OCI-LY3 (cell line): ENCODE measurements around the gene MGME1.

Source experiments
- H2AFZ ChIP-seq: fragments of 200-600, 300-600 bp; shearing (Covaris generic); 2 replicates; pipeline ENCODE4 v1.6.0; 2014; ENCODE audit warnings: antibody characterized with exemption, low read depth, low read length
- H3K27ac ChIP-seq: fragments of 200-600, 300-600 bp; sonication (generic); 2 replicates; pipeline ENCODE4 v1.5.1; 2014; ENCODE audit warnings: mild to moderate bottlenecking, low read length, moderate library complexity, mixed read lengths
- H3K27me3 ChIP-seq: fragments of 200-600, 300-600 bp; sonication (generic); 2 replicates; pipeline ENCODE4 v1.6.1; 2014; ENCODE audit warnings: low read depth, low read length, mixed read lengths
- H3K36me3 ChIP-seq: fragments of 200-600, 300-600 bp; sonication (generic); replicated peaks from 2 replicates; pipeline ENCODE3; 2014; ENCODE audit warnings: low read depth, low read length, mixed read lengths
- H3K4me1 ChIP-seq: fragments of 300-600, 200-600 bp; sonication (generic); 2 replicates; pipeline ENCODE4 v1.6.1; 2014; ENCODE audit warnings: low read length, mixed read lengths
- H3K4me2 ChIP-seq: fragments of 200-600, 300-600 bp; sonication (generic); 2 replicates; pipeline ENCODE4 v1.6.1; 2014; ENCODE audit warnings: low read length, mixed read lengths
- H3K4me3 ChIP-seq: fragments of 300-600, 200-600 bp; sonication (generic); 2 replicates; pipeline ENCODE4 v1.5.1; 2014; ENCODE audit warnings: antibody characterized with exemption, mild to moderate bottlenecking, low read length, moderate library complexity
- H3K79me2 ChIP-seq: fragments of 300-600, 200-600 bp; shearing (Covaris generic); 2 replicates; pipeline ENCODE4 v1.6.1; 2014; ENCODE audit warnings: mild to moderate bottlenecking, low read length, mixed read lengths
- H3K9ac ChIP-seq: fragments of 300-600, 200-600 bp; shearing (Covaris generic); 2 replicates; pipeline ENCODE4 v1.6.0; 2014; ENCODE audit warnings: mild to moderate bottlenecking, low read length, moderate library complexity
- H3K9me3 ChIP-seq: fragments of 200-600, 300-600 bp; shearing (Covaris generic); 2 replicates; pipeline ENCODE4 v1.6.1; 2014; ENCODE audit warnings: low read length, mixed read lengths; ENCODE audit not compliant: insufficient read depth
- H4K20me1 ChIP-seq: fragments of 200-600, 300-600 bp; sonication (generic); 2 replicates; pipeline ENCODE4 v1.6.1; 2016; ENCODE audit warnings: low read length, mixed read lengths; ENCODE audit not compliant: insufficient read depth
- CTCF ChIP-seq: fragments of 200-600, 300-600 bp; sonication (generic); IDR thresholded peaks from 2 replicates; pipeline ENCODE4 v1.5.1; 2014; ENCODE audit warnings: antibody characterized with exemption, low read length, low read depth
- EZH2phosphoT487 ChIP-seq: fragments of 200-600 bp; shearing (Covaris generic); IDR thresholded peaks from 2 replicates; pipeline ENCODE4 v1.6.1; 2018; ENCODE audit warnings: antibody characterized with exemption, mixed run types, low read depth

Gene MGME1

GRCh38 chr20:17940224-17940971 lies 28.4 kb upstream of the MGME1 start:
- Histone ChIP-seq H3K27ac (no peak overlapping the region), H3K4me3 (no peak overlapping the region), H3K9me3 (no peaks in the 10 kb centered on the region), H2AFZ (no peak overlapping the region), H3K9ac (no peak overlapping the region), H3K79me2 (peaks cover 7% of the 10 kb centered on the region), H3K36me3 (peaks cover 46% of the 10 kb centered on the region), H3K27me3 (no peaks in the 10 kb centered on the region), H3K4me2 (no peak overlapping the region), H3K4me1 (no peaks in the 10 kb centered on the region), H4K20me1 (peaks cover 56% of the 10 kb centered on the region)
- TF ChIP-seq EZH2phosphoT487 (no peak), CTCF (no peak)

- peaks cover 55% of the 10 kb centered on the region for H3K36me3 ChIP-seq
- no peaks in the 10 kb centered on the region for H3K27me3 ChIP-seq
- no peak overlapping the region for H3K4me3 ChIP-seq
- H2AFZ ChIP-seq, result no peak overlapping the region
- H3K4me1 ChIP-seq, result no peaks in the 10 kb centered on the region
- no peak overlapping the region for H3K4me2 ChIP-seq
- H3K79me2 ChIP-seq, result peaks cover 14% of the 10 kb centered on the region
- no peak overlapping the region for H3K9ac ChIP-seq
- H3K27ac ChIP-seq, result no peak overlapping the region
- H3K9me3 ChIP-seq, result no peaks in the 10 kb centered on the region
- H4K20me1 ChIP-seq, result peaks cover 65% of the 10 kb centered on the region
- no peak for TF ChIP-seq EZH2phosphoT487
Observed at GRCh38 chr20:17941087-17941825, 27.6 kb upstream of the MGME1 start.

- Histone ChIP-seq H3K4me2 (no peak overlapping the region), H3K9me3 (no peaks in the 10 kb centered on the region), H3K36me3 (peaks cover 60% of the 10 kb centered on the region), H3K79me2 (peaks cover 20% of the 10 kb centered on the region), H3K27ac (no peak overlapping the region), H3K4me3 (no peak overlapping the region), H3K9ac (no peak overlapping the region), H3K4me1 (peaks cover 4% of the 10 kb centered on the region), H4K20me1 (peaks cover 71% of the 10 kb centered on the region), H2AFZ (no peak overlapping the region), H3K27me3 (no peaks in the 10 kb centered on the region)
- TF ChIP-seq EZH2phosphoT487, result no peak
Observed at GRCh38 chr20:17941826-17942196, 27.0 kb upstream of the MGME1 start.

GRCh38 chr20:17943343-17943742 lies 25.5 kb upstream of the MGME1 start:
- Histone ChIP-seq H3K36me3 (peaks cover 76% of the 10 kb centered on the region), H3K4me3 (no peak overlapping the region), H3K4me2 (no peak overlapping the region), H3K79me2 (peaks cover 34% of the 10 kb centered on the region), H3K9ac (no peak overlapping the region), H3K9me3 (no peaks in the 10 kb centered on the region), H3K4me1 (peaks cover 7% of the 10 kb centered on the region), H3K27me3 (no peaks in the 10 kb centered on the region), H2AFZ (no peak overlapping the region), H3K27ac (no peak overlapping the region), H4K20me1 (peaks cover 82% of the 10 kb centered on the region)
- no peak for TF ChIP-seq CTCF
- TF ChIP-seq EZH2phosphoT487, result no peak
